Natural killer cell (primary cell): ENCODE data around the gene MPRIP. TPM values are rescaled to one million over a fixed set of nuclear protein-coding genes. Genes with fewer than 3 reads are reported as not detected.
A peak's percentile ranks its signal among the peaks of the same experiment; 100 is the strongest.

ENCODE experiments used
- ATAC-seq, 3 donors: fragments of 150-1000 bp in 2 of 3; fragments of 200-7000 bp in 1 of 3; cut with Tn5 transposase; 1 replicate in 1 of 3; 2 replicates in 2 of 3; pipeline ENCODE4 v1.10.0; 2021; ENCODE audit warnings: mild to moderate bottlenecking in 2 of 3, moderate library complexity in 2 of 3
- DNase-seq, 2 donors: peaks; one replicate each; pipeline versions ENCODE4 v3.0.0 to v3.0.0-alpha.2; 2013 to 2021; ENCODE audit warnings: mixed read lengths in 1 of 2
- H3K27ac ChIP-seq: one replicate; pipeline ENCODE4 v1.5.1; 2013; ENCODE audit warnings: mild to moderate bottlenecking, low read length
- H3K27me3 ChIP-seq: one replicate; pipeline ENCODE4 v1.6.1; 2013; ENCODE audit warnings: low read length; ENCODE audit not compliant: control insufficient read depth, insufficient read depth
- H3K36me3 ChIP-seq: one replicate; pipeline ENCODE4 v1.6.1; 2013; ENCODE audit warnings: low read length; ENCODE audit not compliant: control insufficient read depth, insufficient read depth
- H3K4me1 ChIP-seq: one replicate; pipeline ENCODE4 v1.6.1; 2013; ENCODE audit warnings: low read length; ENCODE audit not compliant: control insufficient read depth, insufficient read depth
- H3K4me3 ChIP-seq: one replicate; pipeline ENCODE4 v1.5.1; 2013; ENCODE audit warnings: low read length
- H3K9me3 ChIP-seq: one replicate; pipeline ENCODE4 v1.6.1; 2013; ENCODE audit warnings: low read length; ENCODE audit not compliant: control insufficient read depth, insufficient read depth
- H3K27ac Mint-ChIP-seq, 2 donors: one replicate each; pipeline ENCODE4 v1.8.0; 2022; ENCODE audit warnings: mild to moderate bottlenecking in 2 of 2, mixed read lengths in 2 of 2, moderate library complexity in 1 of 2
- H3K27me3 Mint-ChIP-seq, 2 donors: one replicate each; pipeline ENCODE4 v1.8.0; 2022; ENCODE audit warnings: low read depth in 2 of 2, mixed read lengths in 2 of 2
- H3K36me3 Mint-ChIP-seq: one replicate; pipeline ENCODE4 v1.8.0; 2022; ENCODE audit warnings: mixed read lengths
- H3K4me1 Mint-ChIP-seq, 2 donors: one replicate each; pipeline ENCODE4 v1.8.0; 2022; ENCODE audit warnings: mixed read lengths in 2 of 2
- H3K4me3 Mint-ChIP-seq: one replicate; pipeline ENCODE4 v1.8.0; 2022; ENCODE audit warnings: mild to moderate bottlenecking, moderate library complexity, mixed read lengths
- H3K9me3 Mint-ChIP-seq, 2 donors: one replicate each; pipeline ENCODE4 v1.8.0; 2022; ENCODE audit warnings: mixed read lengths in 2 of 2
- WGBS: methylation state at CpG from one replicate; pipeline ENCODE4 v1.1.7; 2013; ENCODE audit warnings: missing lambda C conversion rate; ENCODE audit not compliant: insufficient coverage; 5-methylcytosine and 5-hydroxymethylcytosine counted together
- intact Hi-C: fragments of 100-400 bp; cut with micrococcal nuclease; formaldehyde crosslinking; loops from one replicate; pipeline ENCODE4 v1.14.2; 2022
- total RNA-seq, 4 donors: library from RNA; stranded (reverse); fragments of 120-200 nt in 1 of 4; gene quantifications; one replicate each; pipeline versions ENCODE4 v1.2.3 to v1.2.4, GENCODE V29; 2013 to 2022
- TF ChIP-seq, protein P1 (sequence below): fragments of 200-600 bp; IDR thresholded peaks from one replicate; pipeline ENCODE4 v1.8.0; 2022; ENCODE audit warnings: antibody characterized with exemption

Gene MPRIP
- total RNA-seq, 3 donors from 2014 or later (not counting 1 experiment from before 2014, with no cell fraction given), result 225 to 272 (median 229) TPM

DNA sequence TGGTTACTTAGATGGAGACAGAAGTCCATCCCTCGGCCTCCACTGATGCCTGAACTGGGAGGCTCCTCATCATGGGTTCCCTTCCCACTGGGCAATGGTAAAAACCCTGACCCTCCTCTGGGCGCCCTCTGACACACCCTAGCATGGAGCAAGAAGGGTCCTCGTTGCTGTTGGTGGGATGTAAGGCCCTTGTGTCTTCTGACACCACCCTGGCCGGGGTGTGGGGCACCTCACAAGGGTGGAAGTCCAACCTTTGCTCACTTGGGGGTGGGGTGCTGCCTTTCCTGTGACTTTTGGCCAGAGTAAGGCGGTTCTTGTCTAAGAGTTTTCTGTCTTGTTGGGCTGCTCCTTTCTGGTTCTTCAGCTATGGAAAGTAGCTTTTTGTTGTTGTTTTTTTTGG is 28.7 kb downstream of the MPRIP start:
- H3K4me3 Mint-ChIP-seq, result no peak overlapping the region
- TF ChIP-seq, protein P1, sequence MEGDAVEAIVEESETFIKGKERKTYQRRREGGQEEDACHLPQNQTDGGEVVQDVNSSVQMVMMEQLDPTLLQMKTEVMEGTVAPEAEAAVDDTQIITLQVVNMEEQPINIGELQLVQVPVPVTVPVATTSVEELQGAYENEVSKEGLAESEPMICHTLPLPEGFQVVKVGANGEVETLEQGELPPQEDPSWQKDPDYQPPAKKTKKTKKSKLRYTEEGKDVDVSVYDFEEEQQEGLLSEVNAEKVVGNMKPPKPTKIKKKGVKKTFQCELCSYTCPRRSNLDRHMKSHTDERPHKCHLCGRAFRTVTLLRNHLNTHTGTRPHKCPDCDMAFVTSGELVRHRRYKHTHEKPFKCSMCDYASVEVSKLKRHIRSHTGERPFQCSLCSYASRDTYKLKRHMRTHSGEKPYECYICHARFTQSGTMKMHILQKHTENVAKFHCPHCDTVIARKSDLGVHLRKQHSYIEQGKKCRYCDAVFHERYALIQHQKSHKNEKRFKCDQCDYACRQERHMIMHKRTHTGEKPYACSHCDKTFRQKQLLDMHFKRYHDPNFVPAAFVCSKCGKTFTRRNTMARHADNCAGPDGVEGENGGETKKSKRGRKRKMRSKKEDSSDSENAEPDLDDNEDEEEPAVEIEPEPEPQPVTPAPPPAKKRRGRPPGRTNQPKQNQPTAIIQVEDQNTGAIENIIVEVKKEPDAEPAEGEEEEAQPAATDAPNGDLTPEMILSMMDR, result no peak
- Histone ChIP-seq H3K9me3 (no peaks in the 10 kb centered on the region), H3K27ac (no peak overlapping the region), H3K4me3 (no peak overlapping the region), H3K36me3 (no peaks in the 10 kb centered on the region), H3K27me3 (no peaks in the 10 kb centered on the region), H3K4me1 (peaks cover 14% of the 10 kb centered on the region)
- no peaks in the 10 kb centered on the region for H3K27me3 Mint-ChIP-seq
- DNase-seq (no peak), ATAC-seq (no peak)
- peak overlapping the region in 1 of 2 donors; percentile 42 for H3K27ac Mint-ChIP-seq
- 74% methylated on average over 5 of the region's 5 CpGs for WGBS
- peaks cover 76 to 77% of the 10 kb centered on the region in 2 donors for H3K4me1 Mint-ChIP-seq
- intact Hi-C loops, result no loop called here
- no peaks in the 10 kb centered on the region for H3K36me3 Mint-ChIP-seq
- no peaks in the 10 kb centered on the region for H3K9me3 Mint-ChIP-seq

DNA sequence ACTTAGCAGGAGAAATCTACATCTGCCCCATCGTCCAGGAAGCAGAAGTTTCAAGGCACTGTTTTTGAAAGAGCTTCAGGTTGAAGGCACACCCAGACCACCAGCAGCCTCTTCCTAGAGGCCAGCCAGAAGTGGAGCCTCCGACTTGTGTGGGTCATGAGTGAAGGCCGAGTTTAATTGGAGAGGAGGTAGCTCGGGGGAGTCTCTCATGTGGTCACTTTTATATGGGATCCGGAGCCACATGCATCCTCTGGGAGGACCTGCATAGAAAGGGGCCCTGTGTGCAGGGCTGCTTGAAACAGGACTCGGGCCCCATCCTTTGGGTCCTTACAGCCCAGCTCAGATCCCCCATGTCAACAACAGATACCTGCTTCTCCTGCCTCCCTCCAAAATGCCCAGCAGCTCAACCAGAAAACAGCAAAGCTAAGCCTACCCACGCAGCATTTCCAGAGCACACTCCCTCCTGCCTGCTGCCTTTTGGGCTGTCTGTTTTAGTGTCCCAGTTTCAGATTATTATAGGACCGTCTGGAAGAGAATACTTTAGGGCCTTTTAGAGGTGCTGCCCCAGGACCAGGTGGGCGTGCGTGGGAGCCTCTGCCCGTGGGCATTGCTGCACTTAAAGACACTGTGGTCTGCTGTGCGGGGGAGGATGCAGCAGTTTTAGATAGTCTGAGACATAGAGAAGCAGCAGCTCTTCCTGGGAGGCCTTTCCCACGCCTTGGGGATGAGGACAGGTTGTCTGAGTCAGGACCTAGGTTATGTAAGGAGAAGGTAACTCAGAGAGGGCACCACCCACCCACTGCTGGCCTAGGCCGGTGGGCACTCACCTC is 29.5 kb downstream of the MPRIP start:
- Histone ChIP-seq H3K27me3 (no peaks in the 10 kb centered on the region), H3K9me3 (no peaks in the 10 kb centered on the region), H3K36me3 (no peaks in the 10 kb centered on the region), H3K4me1 (peaks cover 14% of the 10 kb centered on the region), H3K27ac (no peak overlapping the region), H3K4me3 (no peak overlapping the region)
- DNase-seq (no peak), ATAC-seq (no peak)
- Mint-ChIP-seq H3K4me1 (peaks cover 73 to 79% of the 10 kb centered on the region in 2 donors), H3K27ac (peak overlapping the region in 1 of 2 donors; percentile 42), H3K27me3 (no peaks in the 10 kb centered on the region), H3K4me3 (no peak overlapping the region), H3K9me3 (no peaks in the 10 kb centered on the region), H3K36me3 (no peaks in the 10 kb centered on the region)
- TF ChIP-seq, protein P1, result no peak
- 86% methylated on average over 13 of the region's 14 CpGs for WGBS
- intact Hi-C loops, result no loop called here

DNA sequence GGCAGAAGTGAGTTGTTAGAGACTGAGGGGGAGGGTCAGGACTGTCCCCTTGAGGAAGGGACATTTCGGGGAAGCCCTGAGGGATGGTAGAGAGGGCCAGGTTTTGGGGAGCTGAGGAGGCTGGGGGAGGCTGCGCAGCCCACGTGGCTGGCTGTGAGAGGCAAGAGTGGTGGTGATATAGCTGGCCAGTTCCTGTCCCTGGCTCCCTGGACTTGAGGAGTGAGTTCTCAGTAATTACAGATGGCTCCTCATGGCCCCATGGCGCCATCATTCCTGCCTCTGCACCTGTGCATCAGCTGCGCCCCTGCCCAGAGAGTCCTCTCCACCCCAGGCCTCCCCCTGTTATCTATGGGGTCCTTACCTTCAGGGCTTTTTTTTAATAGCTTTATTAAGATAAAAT is 30.3 kb downstream of the MPRIP start:
- no peak overlapping the region for H3K27ac Mint-ChIP-seq
- TF ChIP-seq, protein P1, result no peak
- H3K27me3 Mint-ChIP-seq, result no peaks in the 10 kb centered on the region
- Histone ChIP-seq H3K4me1 (peaks cover 14% of the 10 kb centered on the region), H3K4me3 (no peak overlapping the region), H3K27ac (no peak overlapping the region), H3K36me3 (peaks cover 4% of the 10 kb centered on the region), H3K27me3 (no peaks in the 10 kb centered on the region), H3K9me3 (no peaks in the 10 kb centered on the region)
- H3K4me3 Mint-ChIP-seq, result no peak overlapping the region
- ATAC-seq (no peak), DNase-seq (no peak)
- no peaks in the 10 kb centered on the region for H3K9me3 Mint-ChIP-seq
- H3K4me1 Mint-ChIP-seq, result peaks cover 66 to 73% of the 10 kb centered on the region in 2 donors
- 95% methylated on average over 5 of the region's 5 CpGs for WGBS
- intact Hi-C loops, result no loop called here
- no peaks in the 10 kb centered on the region for H3K36me3 Mint-ChIP-seq
